AG04449 (cell line): ENCODE results near the gene POGLUT2.

Experiments
- CTCF ChIA-PET: fragments of 350-600 bp; formaldehyde crosslinking; extraction: SDS; loops from one replicate; lab custom pipeline; 2021; ENCODE audit warnings: antibody characterized with exemption; lab: Yijun Ruan, JAX
- POLR2A ChIA-PET: fragments of 400-600, 350-600 bp; formaldehyde crosslinking; extraction: SDS; loops from one replicate; lab custom pipeline; 2020; ENCODE audit warnings: antibody characterized with exemption, inconsistent platforms; lab: Yijun Ruan, JAX
- DNase-seq: peaks from one replicate; pipeline ENCODE4 v3.0.0-alpha.2; 2010; ENCODE audit warnings: low read depth, low spot score
- H3K4me3 ChIP-seq: 2 replicates; pipeline ENCODE4 v1.5.1; 2011; ENCODE audit warnings: low read depth, mild to moderate bottlenecking, control low read depth, low read length
- TF ChIP-seq, protein P1 (sequence below): IDR thresholded peaks from one replicate; pipeline ENCODE4 v1.5.1; 2011; ENCODE audit warnings: mild to moderate bottlenecking, moderate library complexity, low read length, control low read depth, inconsistent platforms; ENCODE audit not compliant: insufficient read depth; ENCODE audit errors: missing control alignments

POGLUT2 gene

DNA sequence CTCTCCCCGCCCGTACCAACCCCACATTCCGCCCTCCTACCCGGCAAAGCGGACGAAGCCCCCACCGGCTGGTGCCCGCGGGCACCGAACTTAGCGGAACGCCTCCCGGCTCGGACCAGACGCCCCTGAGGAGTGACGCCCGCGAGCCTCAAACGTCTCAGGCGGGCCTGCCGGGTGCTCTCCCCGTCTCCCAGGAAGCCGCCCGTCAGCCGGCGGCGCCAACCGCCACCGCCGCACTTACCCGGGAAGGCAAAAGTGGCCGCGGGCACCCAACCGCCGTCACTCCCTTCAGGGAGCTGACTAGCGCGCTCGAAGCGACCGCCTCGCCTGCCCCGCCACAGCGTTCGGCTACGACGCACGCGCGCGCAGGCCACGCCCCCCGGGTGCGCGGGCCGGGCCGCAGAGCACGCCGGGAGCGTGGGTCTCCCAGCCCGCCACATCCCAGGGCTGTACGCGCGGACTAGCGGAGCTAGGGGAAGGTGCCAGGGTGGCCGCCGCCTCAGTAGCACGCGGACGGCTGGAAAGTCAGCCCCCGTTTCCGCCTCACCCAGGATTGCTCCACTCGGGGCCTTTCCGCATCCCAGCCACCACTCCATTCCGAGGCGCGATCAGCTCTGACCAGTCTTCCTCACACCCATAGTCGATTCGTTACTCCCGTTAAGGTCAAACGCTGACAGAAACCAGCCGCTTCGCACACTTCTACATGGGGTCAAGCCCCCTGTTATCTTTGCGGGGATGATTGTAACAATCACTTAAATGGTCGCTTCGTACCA lies 25.1 kb downstream of the POGLUT2 start, which contains the start of gene TEX30:
TEX30 (minus strand) TSS at position 346 of the 773 bp plus-strand sequence. CDS start 3,760 bp downstream, outside the sequence.
- ChIA-PET POLR2A (interaction anchor here (0.6 to 2.3 kb wide), 5 partner anchors 72 to 177 kb away, joined by 3 to 12 read pairs (median 3); partner anchors contain the start of genes ERCC5 and TPP2), CTCF (interaction anchor here (0.6 to 2.5 kb wide), 7 partner anchors 26 to 217 kb away, joined by 3 to 15 read pairs (median 3); no protein-coding TSS in a partner anchor)
- TF ChIP-seq, protein P1, sequence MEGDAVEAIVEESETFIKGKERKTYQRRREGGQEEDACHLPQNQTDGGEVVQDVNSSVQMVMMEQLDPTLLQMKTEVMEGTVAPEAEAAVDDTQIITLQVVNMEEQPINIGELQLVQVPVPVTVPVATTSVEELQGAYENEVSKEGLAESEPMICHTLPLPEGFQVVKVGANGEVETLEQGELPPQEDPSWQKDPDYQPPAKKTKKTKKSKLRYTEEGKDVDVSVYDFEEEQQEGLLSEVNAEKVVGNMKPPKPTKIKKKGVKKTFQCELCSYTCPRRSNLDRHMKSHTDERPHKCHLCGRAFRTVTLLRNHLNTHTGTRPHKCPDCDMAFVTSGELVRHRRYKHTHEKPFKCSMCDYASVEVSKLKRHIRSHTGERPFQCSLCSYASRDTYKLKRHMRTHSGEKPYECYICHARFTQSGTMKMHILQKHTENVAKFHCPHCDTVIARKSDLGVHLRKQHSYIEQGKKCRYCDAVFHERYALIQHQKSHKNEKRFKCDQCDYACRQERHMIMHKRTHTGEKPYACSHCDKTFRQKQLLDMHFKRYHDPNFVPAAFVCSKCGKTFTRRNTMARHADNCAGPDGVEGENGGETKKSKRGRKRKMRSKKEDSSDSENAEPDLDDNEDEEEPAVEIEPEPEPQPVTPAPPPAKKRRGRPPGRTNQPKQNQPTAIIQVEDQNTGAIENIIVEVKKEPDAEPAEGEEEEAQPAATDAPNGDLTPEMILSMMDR, result no peak
- DNase-seq, result no peak
- peak within 1 kb of the TSS; percentile 84 for H3K4me3 ChIP-seq

DNA sequence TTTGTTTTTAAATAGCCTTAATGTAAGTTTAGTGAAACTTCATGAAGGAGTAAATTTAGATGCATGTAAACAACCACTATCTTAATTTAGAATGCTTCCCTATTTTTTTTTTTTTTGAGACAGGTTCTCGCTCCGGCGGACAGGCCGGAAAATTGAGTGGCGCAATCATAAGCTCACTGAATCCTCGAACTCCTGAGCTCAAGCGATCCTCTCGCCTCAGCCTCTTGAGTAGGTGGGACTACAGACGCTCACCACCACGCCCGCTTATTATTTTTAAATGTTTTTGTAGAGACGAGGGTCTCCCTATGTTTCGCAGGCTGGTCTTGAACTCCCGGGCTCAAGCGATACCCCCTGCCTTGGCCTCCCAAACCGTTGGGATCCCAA lies 26.7 kb downstream of the POGLUT2 start:
- no peak for DNase-seq
- ChIA-PET POLR2A (interaction anchor here (2.3 kb wide), 1 partner anchor 176 kb away, joined by 11 read pairs; the partner anchor contains the start of gene TPP2), CTCF (interaction anchor here (0.6 to 0.8 kb wide), 2 partner anchors 10 to 17 kb away, joined by 3 to 4 read pairs; no protein-coding TSS in a partner anchor)
- TF ChIP-seq, protein P1, result no peak
- no peak overlapping the region for H3K4me3 ChIP-seq

DNA sequence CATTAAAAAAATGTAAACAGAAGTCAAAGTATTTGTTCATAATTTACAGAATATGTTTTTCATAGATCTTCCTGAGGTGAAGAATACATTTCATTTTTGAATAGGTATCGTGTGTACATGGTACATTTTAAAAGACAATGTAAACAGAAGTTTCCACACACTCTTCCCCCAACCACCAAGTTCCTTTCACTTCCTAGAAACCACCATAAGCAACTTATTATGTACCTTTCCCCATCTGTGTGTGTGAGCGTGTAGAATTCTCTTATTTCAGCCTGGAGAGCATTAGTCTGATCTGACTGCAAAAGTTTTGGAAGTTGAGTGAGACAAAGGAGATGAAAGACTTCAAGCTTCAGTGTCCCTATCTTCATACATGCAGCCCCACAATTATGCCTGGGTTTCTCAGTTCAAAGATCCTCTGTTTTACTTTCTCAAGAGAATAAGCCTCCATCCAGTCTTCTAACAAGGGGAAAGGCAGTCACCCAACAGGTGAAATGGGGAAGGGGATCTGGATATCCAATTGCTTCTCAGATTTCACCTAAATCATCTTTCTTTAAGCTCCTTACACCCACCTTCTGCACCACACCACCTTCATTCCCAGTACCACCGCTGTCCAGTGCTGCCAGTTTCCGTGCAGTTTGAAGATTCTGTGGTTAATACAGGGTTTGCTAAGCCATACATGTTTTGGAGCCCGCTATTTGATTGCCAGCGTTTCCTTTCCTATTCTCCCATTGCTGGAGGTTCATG lies 27.3 kb downstream of the POGLUT2 start:
- no peak overlapping the region for H3K4me3 ChIP-seq
- DNase-seq, result no peak
- POLR2A ChIA-PET, result no interaction called here
- TF ChIP-seq, protein P1, result no peak
- CTCF ChIA-PET, result interaction anchor here (0.8 kb wide), 1 partner anchor 18 kb away, joined by 3 read pairs; no protein-coding TSS in a partner anchor

DNA sequence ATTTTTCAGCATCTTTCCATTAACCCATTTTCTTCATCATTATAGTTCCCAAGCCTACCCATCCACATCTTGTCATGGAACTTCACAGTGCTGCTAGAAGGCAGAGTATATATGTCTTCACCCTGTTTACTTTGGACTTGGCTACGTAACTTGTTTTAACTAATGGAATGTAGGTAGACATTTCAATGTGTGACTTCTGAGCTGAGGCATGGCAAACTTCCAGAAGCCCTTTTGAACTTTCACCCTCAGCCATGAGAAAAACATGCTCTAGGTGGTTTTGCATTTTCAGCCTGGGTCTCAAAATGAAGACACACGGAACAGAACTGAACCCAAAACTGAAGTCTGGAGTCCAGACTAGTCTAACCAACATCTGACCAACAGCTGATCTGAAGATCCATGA lies 28.3 kb downstream of the POGLUT2 start:
- TF ChIP-seq, protein P1, result no peak
- no peak for DNase-seq
- POLR2A ChIA-PET, result no interaction called here
- CTCF ChIA-PET, result interaction anchor here (1.0 to 1.1 kb wide), 2 partner anchors 78 to 191 kb away, joined by 3 to 4 read pairs; no protein-coding TSS in a partner anchor
- no peak overlapping the region for H3K4me3 ChIP-seq

DNA sequence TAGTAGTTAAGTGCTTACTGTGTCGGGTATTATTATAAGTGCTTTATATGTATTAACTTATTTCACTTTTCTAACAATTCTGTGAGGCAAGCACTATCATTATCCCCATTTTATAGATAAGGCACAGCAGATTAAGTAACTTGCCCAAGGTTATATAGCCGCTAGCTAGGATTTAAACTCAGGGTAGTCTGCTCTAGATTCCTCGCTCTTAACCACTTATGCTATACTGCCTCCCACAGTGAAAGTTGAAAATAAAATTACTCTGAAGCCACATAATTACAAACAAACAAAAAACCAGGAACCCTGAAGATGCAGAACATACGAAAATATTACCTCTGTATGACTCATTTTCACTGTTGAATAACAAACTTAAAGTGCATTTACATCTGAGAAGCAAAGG lies 29.1 kb downstream of the POGLUT2 start:
- TF ChIP-seq, protein P1, result no peak
- POLR2A ChIA-PET, result no interaction called here
- CTCF ChIA-PET, result interaction anchor here (1.0 to 1.7 kb wide), 4 partner anchors 48 to 188 kb away, joined by 3 to 6 read pairs (median 3); no protein-coding TSS in a partner anchor
- no peak overlapping the region for H3K4me3 ChIP-seq
- DNase-seq, result no peak
